ENCODE data around the gene ZFP90. TPM values are rescaled to one million over a fixed set of nuclear protein-coding genes. Genes with fewer than 3 reads are reported as not detected.

The ZFP90 gene
- total RNA-seq, 1 donor from 2014 or later = 44.7 TPM

GRCh38 chr16:68519225-68519745, 19.8 kb upstream of the ZFP90 start:
- Mint-ChIP-seq H3K4me1 (ENCODE audit: unreplicated experiment) (peaks cover 6% of the 10 kb centered on the region), H3K27me3 (no peaks in the 10 kb centered on the region), H3K9me3 (no peaks in the 10 kb centered on the region), H3K36me3 (no peaks in the 10 kb centered on the region), H3K4me3 (no peak overlapping the region), H3K27ac (no peak overlapping the region)
- DNase-seq (ENCODE audit: extremely low spot score, unreplicated experiment) = no peak
- no peak for TF ChIP-seq CTCF (conservative IDR thresholded peaks at IDR 0.05)

- Mint-ChIP-seq H3K27me3 (no peaks in the 10 kb centered on the region), H3K9me3 (no peaks in the 10 kb centered on the region), H3K27ac (no peak overlapping the region), H3K36me3 (no peaks in the 10 kb centered on the region), H3K4me3 (peak overlapping the region; percentile 47), H3K4me1 (ENCODE audit: unreplicated experiment) (peaks cover 6% of the 10 kb centered on the region)
- DNase-seq (ENCODE audit: extremely low spot score, unreplicated experiment) = peak; percentile 90
- TF ChIP-seq CTCF (conservative IDR thresholded peaks at IDR 0.05) = peak; percentile 98
Measured at GRCh38 chr16:68520649-68521086, 18.4 kb upstream of the ZFP90 start.

GRCh38 chr16:68524069-68524820, 14.8 kb upstream of the ZFP90 start:
- no peaks in the 10 kb centered on the region for H3K36me3 Mint-ChIP-seq
- peaks cover 7% of the 10 kb centered on the region for H3K4me1 Mint-ChIP-seq (ENCODE audit: unreplicated experiment)
- H3K27ac Mint-ChIP-seq = no peak overlapping the region
- DNase-seq (ENCODE audit: extremely low spot score, unreplicated experiment) = no peak
- H3K9me3 Mint-ChIP-seq = no peaks in the 10 kb centered on the region
- H3K27me3 Mint-ChIP-seq = no peaks in the 10 kb centered on the region
- TF ChIP-seq CTCF (conservative IDR thresholded peaks at IDR 0.05) = no peak
- no peak overlapping the region for H3K4me3 Mint-ChIP-seq

GRCh38 chr16:68526143-68526781, 12.8 kb upstream of the ZFP90 start:
- no peaks in the 10 kb centered on the region for H3K27me3 Mint-ChIP-seq
- no peak overlapping the region for H3K4me3 Mint-ChIP-seq

GRCh38 chr16:68526782-68527145, 12.3 kb upstream of the ZFP90 start:
- no peak for TF ChIP-seq CTCF (conservative IDR thresholded peaks at IDR 0.05)
- Mint-ChIP-seq H3K4me3 (no peak overlapping the region), H3K27me3 (no peaks in the 10 kb centered on the region), H3K27ac (no peak overlapping the region), H3K9me3 (no peaks in the 10 kb centered on the region), H3K4me1 (ENCODE audit: unreplicated experiment) (peaks cover 16% of the 10 kb centered on the region), H3K36me3 (no peaks in the 10 kb centered on the region)
- DNase-seq (ENCODE audit: extremely low spot score, unreplicated experiment) = no peak

More at GRCh38 chr16:68526143-68526781, 12.8 kb upstream of the ZFP90 start:
- no peak for TF ChIP-seq CTCF (conservative IDR thresholded peaks at IDR 0.05)
- no peak overlapping the region for H3K27ac Mint-ChIP-seq
- no peak for DNase-seq (ENCODE audit: extremely low spot score, unreplicated experiment)
- peaks cover 14% of the 10 kb centered on the region for H3K4me1 Mint-ChIP-seq (ENCODE audit: unreplicated experiment)
- no peaks in the 10 kb centered on the region for H3K36me3 Mint-ChIP-seq
- H3K9me3 Mint-ChIP-seq = no peaks in the 10 kb centered on the region

Measured in type B pancreatic cell (in vitro differentiated cells).